Liver (tissue), 9 donors: ENCODE results near the gene ARMC9. TPM values are rescaled to one million over a fixed set of nuclear protein-coding genes. Genes with fewer than 3 reads are reported as not detected.

Experiments
- DNase-seq: peaks from one replicate; pipeline ENCODE4 v3.0.0-alpha.2; 2017; ENCODE audit warnings: low spot score
- H3K27ac ChIP-seq, 2 donors: one replicate each; pipeline ENCODE4 v1.7.0; 2013; ENCODE audit warnings: inconsistent platforms in 2 of 2, low read length in 2 of 2, control low read depth in 1 of 2, low read depth in 1 of 2, mild to moderate bottlenecking in 1 of 2
- H3K27me3 ChIP-seq, 4 donors: one replicate each; pipeline versions ENCODE4 v1.6.1 to v1.7.0; 2013; ENCODE audit warnings: low read length in 3 of 4, inconsistent platforms in 1 of 4, mild to moderate bottlenecking in 1 of 4, moderate library complexity in 1 of 4; ENCODE audit not compliant: control insufficient read depth in 4 of 4, insufficient read depth in 4 of 4
- H3K36me3 ChIP-seq, 4 donors: one replicate each; pipeline versions ENCODE4 v1.6.1 to v1.7.0; 2013; ENCODE audit warnings: low read length in 3 of 4, mild to moderate bottlenecking in 3 of 4, low read depth in 1 of 4, moderate library complexity in 1 of 4; ENCODE audit not compliant: control insufficient read depth in 4 of 4, insufficient read depth in 3 of 4
- H3K4me1 ChIP-seq, 4 donors: one replicate each; pipeline versions ENCODE4 v1.6.1 to v1.7.0; 2013; ENCODE audit warnings: low read length in 3 of 4, mild to moderate bottlenecking in 3 of 4, moderate library complexity in 1 of 4; ENCODE audit not compliant: control insufficient read depth in 4 of 4, insufficient read depth in 4 of 4
- H3K4me3 ChIP-seq, 3 donors: one replicate each; pipeline versions ENCODE4 v1.6.1 to v1.7.0; 2013; ENCODE audit warnings: low read length in 3 of 3, control low read depth in 1 of 3, low read depth in 1 of 3, mild to moderate bottlenecking in 1 of 3
- H3K9ac ChIP-seq, 2 donors: one replicate each; pipeline ENCODE4 v1.7.0; 2013; ENCODE audit warnings: low read length in 2 of 2, mild to moderate bottlenecking in 2 of 2, moderate library complexity in 2 of 2, control low read depth in 1 of 2, low read depth in 1 of 2
- H3K9me3 ChIP-seq, 4 donors: one replicate each; pipeline versions ENCODE4 v1.6.1 to v1.7.0; 2013; ENCODE audit warnings: low read length in 3 of 4; ENCODE audit not compliant: control insufficient read depth in 4 of 4
- CTCF ChIP-seq: fragments of 150-350 bp; IDR thresholded peaks from 2 replicates; pipeline ENCODE4 v1.5.1; 2017; ENCODE audit warnings: improper control_type of control experiment, low read depth, low read length; ENCODE audit not compliant: missing input control
- EGR1 ChIP-seq, 2 donors: IDR thresholded peaks; 2 replicates each; pipeline ENCODE4 v1.6.1; 2016 to 2018; ENCODE audit warnings: antibody characterized with exemption in 2 of 2, low read depth in 2 of 2
- FOXA1 ChIP-seq: IDR thresholded peaks from 2 replicates; pipeline ENCODE4 v1.6.1; 2016; ENCODE audit warnings: antibody characterized with exemption
- FOXA2 ChIP-seq: IDR thresholded peaks from 2 replicates; pipeline ENCODE4 v1.6.1; 2016; ENCODE audit warnings: antibody characterized with exemption
- GABPA ChIP-seq, 2 donors: IDR thresholded peaks in 1 of 2; conservative IDR thresholded peaks in 1 of 2; 2 replicates each; pipeline ENCODE4 v1.6.1; 2016; ENCODE audit warnings: antibody characterized with exemption in 2 of 2, mild to moderate bottlenecking in 1 of 2, moderate library complexity in 1 of 2
- HNF4A ChIP-seq, 2 donors: conservative IDR thresholded peaks; 2 replicates each; pipeline ENCODE4 v1.6.1; 2016; ENCODE audit warnings: antibody characterized with exemption in 2 of 2, mild to moderate bottlenecking in 2 of 2
- HNF4G ChIP-seq: IDR thresholded peaks from 2 replicates; pipeline ENCODE4 v1.6.1; 2016; ENCODE audit warnings: antibody characterized with exemption
- JUND ChIP-seq, 2 donors: IDR thresholded peaks; 2 replicates each; pipeline ENCODE4 v1.6.1; 2016; ENCODE audit warnings: antibody characterized with exemption in 2 of 2
- NR2F2 ChIP-seq: IDR thresholded peaks from 2 replicates; pipeline ENCODE4 v1.6.1; 2016; ENCODE audit warnings: antibody characterized with exemption
- RAD21 ChIP-seq, 2 donors: IDR thresholded peaks; 2 replicates each; pipeline ENCODE4 v1.6.1; 2016; ENCODE audit warnings: antibody characterized with exemption in 2 of 2, mild to moderate bottlenecking in 2 of 2
- REST ChIP-seq: IDR thresholded peaks from 2 replicates; pipeline ENCODE4 v1.6.1; 2016; ENCODE audit warnings: antibody characterized with exemption, mild to moderate bottlenecking
- RXRA ChIP-seq, 2 donors: IDR thresholded peaks; 2 replicates each; pipeline ENCODE4 v1.6.1; 2017 to 2018; ENCODE audit warnings: antibody characterized with exemption in 2 of 2, mild to moderate bottlenecking in 1 of 2
- SP1 ChIP-seq: IDR thresholded peaks from 2 replicates; pipeline ENCODE4 v1.6.1; 2018; ENCODE audit warnings: antibody characterized with exemption, mild to moderate bottlenecking
- TAF1 ChIP-seq: conservative IDR thresholded peaks from 2 replicates; pipeline ENCODE4 v1.6.1; 2016; ENCODE audit warnings: antibody characterized with exemption, mild to moderate bottlenecking
- YY1 ChIP-seq: IDR thresholded peaks from 2 replicates; pipeline ENCODE4 v1.6.1; 2016; ENCODE audit warnings: antibody characterized with exemption, mild to moderate bottlenecking
- ZBTB33 ChIP-seq: IDR thresholded peaks from 2 replicates; pipeline ENCODE4 v1.6.1; 2016; ENCODE audit warnings: antibody characterized with exemption
- WGBS: extraction: QIAGEN DNeasy Blood & Tissue Kit; methylation state at CpG from one replicate; pipeline ENCODE4 v1.1.7; 2013; 5-methylcytosine and 5-hydroxymethylcytosine counted together
- polyA plus RNA-seq, 2 donors: library from polyadenylated mRNA; stranded (reverse) in 1 of 2; unstranded in 1 of 2; fragments of 200-250 nt in 1 of 2; fragments of >200 nt in 1 of 2; fragmentation: Nextera tagmentation in 1 of 2; extraction: Ambion mirVana in 1 of 2; gene quantifications; one replicate each; pipeline versions ENCODE4 v1.2.1 to v1.2.3, GENCODE V29; 2013 to 2015
- total RNA-seq, 2 donors: library from RNA; depleted of rRNA; stranded (reverse); fragments of >200 nt; gene quantifications; one replicate each; pipeline ENCODE4 v1.2.3, GENCODE V29; 2014
- TF ChIP-seq, protein P1 (sequence below): IDR thresholded peaks from 2 replicates; pipeline ENCODE4 v1.6.1; 2016; ENCODE audit warnings: antibody characterized with exemption
- TF ChIP-seq, protein P2 (sequence below): IDR thresholded peaks from 2 replicates; pipeline ENCODE4 v1.6.1; 2016; ENCODE audit warnings: antibody characterized with exemption
- donor health status: healthy.
- donor health status: healthy.
- donor health status: healthy.
- donor health status: healthy.
- donor health status: healthy.

The ARMC9 gene
- total and polyA plus RNA-seq, 4 donors: 1.1 to 2.3 (median 1.8) TPM

- H3K4me3 ChIP-seq: no peak overlapping the region
- H3K36me3 ChIP-seq: no peaks in the 10 kb centered on the region
- no peaks in the 10 kb centered on the region for H3K27me3 ChIP-seq
- H3K9me3 ChIP-seq: no peaks in the 10 kb centered on the region
- H3K4me1 ChIP-seq: no peaks in the 10 kb centered on the region
- DNase-seq: no peak
- TF ChIP-seq RAD21 (IDR thresholded peaks at IDR 0.05) (no peak), GABPA (IDR thresholded peaks at IDR 0.05 in 1 of 2, conservative IDR thresholded peaks at IDR 0.05 in 1 of 2) (no peak), FOXA1 (no peak), CTCF (no peak), EGR1 (IDR thresholded peaks at IDR 0.05; ENCODE audit: low read depth in 2 of 2) (no peak), TAF1 (no peak), SP1 (no peak), FOXA2 (no peak), HNF4A (conservative IDR thresholded peaks at IDR 0.05) (no peak), REST (no peak)
- TF ChIP-seq, protein P1, sequence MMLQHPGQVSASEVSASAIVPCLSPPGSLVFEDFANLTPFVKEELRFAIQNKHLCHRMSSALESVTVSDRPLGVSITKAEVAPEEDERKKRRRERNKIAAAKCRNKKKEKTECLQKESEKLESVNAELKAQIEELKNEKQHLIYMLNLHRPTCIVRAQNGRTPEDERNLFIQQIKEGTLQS: no peak
- TF ChIP-seq, protein P2, sequence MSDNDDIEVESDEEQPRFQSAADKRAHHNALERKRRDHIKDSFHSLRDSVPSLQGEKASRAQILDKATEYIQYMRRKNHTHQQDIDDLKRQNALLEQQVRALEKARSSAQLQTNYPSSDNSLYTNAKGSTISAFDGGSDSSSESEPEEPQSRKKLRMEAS: no peak
- WGBS: 95% methylated on average over 5 of the region's 5 CpGs
- H3K9ac ChIP-seq: no peak overlapping the region
- no peak overlapping the region for H3K27ac ChIP-seq
Measured at GRCh38 chr2:231336700-231337099, 138.3 kb downstream of the ARMC9 start.

GRCh38 chr2:231337807-231338759, 139.7 kb downstream of the ARMC9 start:
- Histone ChIP-seq H3K9me3 (no peaks in the 10 kb centered on the region), H3K27me3 (no peaks in the 10 kb centered on the region), H3K4me1 (no peaks in the 10 kb centered on the region), H3K4me3 (no peak overlapping the region), H3K36me3 (no peaks in the 10 kb centered on the region), H3K9ac (no peak overlapping the region), H3K27ac (no peak overlapping the region)
- no peak for DNase-seq
- WGBS: 68% methylated on average over 18 of the region's 18 CpGs
- TF ChIP-seq JUND (IDR thresholded peaks at IDR 0.05) (no peak), HNF4G (no peak), FOXA1 (no peak), NR2F2 (no peak), TAF1 (no peak), RAD21 (IDR thresholded peaks at IDR 0.05) (no peak), FOXA2 (no peak), REST (no peak), ZBTB33 (no peak), EGR1 (IDR thresholded peaks at IDR 0.05; ENCODE audit: low read depth in 2 of 2) (no peak), RXRA (IDR thresholded peaks at IDR 0.05) (no peak), YY1 (no peak)
- TF ChIP-seq, protein P2: no peak
